DMS79 treated with DMSO at 0.1 percent for 48 hours (cell line): ENCODE measurements around the gene GYPA.
"Not testable (repeated sequence)": the region's sequence is repeated elsewhere in the genome, so short reads cannot be mapped to it uniquely, and the experiment has no call there.

Source experiments
- DNase-seq: peaks from one replicate; lab custom pipeline; 2025; lab: John Stamatoyannopoulos, UW

GYPA gene

GRCh38 chr4:144140594-144141295 lies at the start of gene GYPA:
Gene GYPA, minus strand, starts transcription at chr4:144140718. Its CDS starts 83 bp downstream, at chr4:144140635.
- DNase-seq: not testable (repeated sequence)

GRCh38 chr4:144190009-144190408 lies 49.5 kb upstream of the GYPA start:
- DNase-seq: no peak

GRCh38 chr4:144189121-144189520 lies 48.6 kb upstream of the GYPA start:
- DNase-seq: no peak

- DNase-seq: no peak
These were observed 44.6 kb upstream of the GYPA start for GRCh38 chr4:144185086-144185485.

GRCh38 chr4:144183165-144183564 lies 42.6 kb upstream of the GYPA start:
- no peak for DNase-seq

- DNase-seq: no peak
These were observed 40.9 kb upstream of the GYPA start for GRCh38 chr4:144181391-144181790.

GRCh38 chr4:144179152-144179739 lies 38.7 kb upstream of the GYPA start:
- DNase-seq: no peak

- no peak for DNase-seq
These were observed 37.9 kb upstream of the GYPA start for GRCh38 chr4:144178414-144178813.

- no peak for DNase-seq
These were observed 36.0 kb upstream of the GYPA start for GRCh38 chr4:144176476-144176875.

- peak; percentile 12 for DNase-seq
These were observed 34.0 kb upstream of the GYPA start for GRCh38 chr4:144174401-144175067.

- no peak for DNase-seq
These were observed 31.2 kb upstream of the GYPA start for GRCh38 chr4:144171697-144172096.

GRCh38 chr4:144169211-144169610 lies 28.7 kb upstream of the GYPA start:
- no peak for DNase-seq

GRCh38 chr4:144154044-144154443 lies 13.5 kb upstream of the GYPA start:
- no peak for DNase-seq

GRCh38 chr4:144142690-144143326 lies 2.3 kb upstream of the GYPA start:
- not testable (repeated sequence) for DNase-seq

- DNase-seq: no peak
These were observed 975 bp upstream of the GYPA start for GRCh38 chr4:144141493-144141892.

GRCh38 chr4:144139991-144140390 lies 527 bp downstream of the GYPA start:
- not testable (repeated sequence) for DNase-seq

GRCh38 chr4:144139547-144139946 lies 971 bp downstream of the GYPA start:
- DNase-seq: not testable (repeated sequence)

GRCh38 chr4:144138239-144138638 lies 2.3 kb downstream of the GYPA start:
- not testable (repeated sequence) for DNase-seq

- not testable (repeated sequence) for DNase-seq
These were observed 3.2 kb downstream of the GYPA start for GRCh38 chr4:144137137-144137931.

GRCh38 chr4:144136189-144136588 lies 4.3 kb downstream of the GYPA start:
- not testable (repeated sequence) for DNase-seq

GRCh38 chr4:144130167-144130566 lies 10.4 kb downstream of the GYPA start:
- not testable (repeated sequence) for DNase-seq
